Small intestine (tissue), 7 donors: ENCODE measurements around the gene CBARP. TPM values are rescaled to one million over a fixed set of nuclear protein-coding genes. Genes with fewer than 3 reads are reported as not detected.
"Not testable (repeated sequence)": the region's sequence is repeated elsewhere in the genome, so short reads cannot be mapped to it uniquely, and the experiment has no call there.

ENCODE experiments used
- DNase-seq, 2 donors: peaks; one replicate each; pipeline versions ENCODE4 v3.0.0 to v3.0.0-alpha.2; 2013
- FAIRE-seq: peaks from 2 replicates; lab custom pipeline; 2012; peaks lifted over from hg19 to GRCh38; lab: Jason Lieb, UNC
- H3K27ac ChIP-seq, 3 donors: one replicate each; pipeline ENCODE4 v1.5.1; 2013; ENCODE audit warnings: low read length in 2 of 3, mild to moderate bottlenecking in 2 of 3, control low read depth in 1 of 3, inconsistent platforms in 1 of 3, low read depth in 1 of 3, moderate library complexity in 1 of 3
- H3K27me3 ChIP-seq, 3 donors: one replicate each; pipeline ENCODE4 v1.6.1; 2013; ENCODE audit warnings: low read length in 3 of 3, inconsistent platforms in 1 of 3; ENCODE audit not compliant: control insufficient read depth in 3 of 3, insufficient read depth in 3 of 3
- H3K36me3 ChIP-seq, 3 donors: one replicate each; pipeline ENCODE4 v1.6.1; 2013; ENCODE audit warnings: low read length in 3 of 3, inconsistent platforms in 1 of 3, low read depth in 1 of 3, mild to moderate bottlenecking in 1 of 3, moderate library complexity in 1 of 3; ENCODE audit not compliant: control insufficient read depth in 3 of 3, insufficient read depth in 2 of 3
- H3K4me1 ChIP-seq, 3 donors: one replicate each; pipeline ENCODE4 v1.6.1; 2013; ENCODE audit warnings: low read length in 2 of 3, inconsistent platforms in 1 of 3, low read depth in 1 of 3, mild to moderate bottlenecking in 1 of 3, moderate library complexity in 1 of 3; ENCODE audit not compliant: control insufficient read depth in 3 of 3, insufficient read depth in 2 of 3
- H3K4me3 ChIP-seq, 3 donors: one replicate each; pipeline ENCODE4 v1.5.1; 2013; ENCODE audit warnings: low read length in 3 of 3, control low read depth in 1 of 3, inconsistent platforms in 1 of 3, low read depth in 1 of 3, mild to moderate bottlenecking in 1 of 3, moderate library complexity in 1 of 3
- H3K9me3 ChIP-seq, 2 donors: one replicate each; pipeline ENCODE4 v1.6.1; 2013; ENCODE audit warnings: low read depth in 1 of 2, low read length in 1 of 2; ENCODE audit not compliant: control insufficient read depth in 2 of 2, insufficient read depth in 1 of 2
- WGBS, 3 donors: extraction: QIAGEN DNeasy Blood & Tissue Kit; methylation state at CpG; one replicate each; pipeline ENCODE4 v1.1.7; 2013; 5-methylcytosine and 5-hydroxymethylcytosine counted together
- polyA plus RNA-seq, 4 donors: library from polyadenylated mRNA; stranded (reverse) in 3 of 4; unstranded in 1 of 4; fragments of 200-250 nt in 3 of 4; fragments of 120-200 nt in 1 of 4; gene quantifications; one replicate each; pipeline versions ENCODE4 v1.2.1 to v1.2.3, GENCODE V29; 2013
- donor health status: healthy with polysubstance abuse.
- donor health status: control.
- donor health status: control.
- donor health status: Bipolar disorder and iron deficiency.
- donor health status: healthy.

Gene CBARP
- polyA plus RNA-seq, 4 donors, result 0.30 to 0.41 TPM; not detected in 2

- Histone ChIP-seq H3K4me1 (peaks cover 1 to 46% (median 2%) of the 10 kb centered on the region in 3 donors), H3K9me3 (no peaks in the 10 kb centered on the region), H3K27ac (peak overlapping the region; percentile 96 to 98 (median 98)), H3K27me3 (no peaks in the 10 kb centered on the region), H3K4me3 (peak overlapping the region; percentile 54 to 94 (median 60)), H3K36me3 (peaks cover 8 to 61% (median 9%) of the 10 kb centered on the region in 3 donors)
- DNase-seq (peak; percentile 62 to 87), FAIRE-seq (no peak)
- WGBS, 3 donors, result 0 to 1% (median 1%) methylated on average over 8 to 74 of the region's 74 CpGs
Measured at GRCh38 chr19:1248786-1249297, 11.0 kb upstream of the CBARP start.

- FAIRE-seq (no peak), DNase-seq (peak; percentile 84 to 92)
- Histone ChIP-seq H3K4me1 (peaks cover 0 to 46% (median 0%) of the 10 kb centered on the region in 3 donors), H3K4me3 (peak within 1 kb of the TSS; percentile 54 to 94 (median 60)), H3K27ac (peak within 1 kb of the TSS; percentile 96 to 98 (median 98)), H3K27me3 (no peaks in the 10 kb centered on the region), H3K9me3 (no peaks in the 10 kb centered on the region), H3K36me3 (peaks cover 7 to 60% (median 8%) of the 10 kb centered on the region in 3 donors)
- 1 to 2% (median 1%) methylated on average over 29 to 60 of the region's 60 CpGs for WGBS, 3 donors
Measured at GRCh38 chr19:1248139-1248785, 10.5 kb upstream of the CBARP start, which contains the start of gene MIDN. Gene MIDN (plus strand): TSS chr19:1248583. CDS start chr19:1250297, 1,714 bp downstream.

GRCh38 chr19:1247748-1248138 is 9.9 kb upstream of the CBARP start:
- Histone ChIP-seq H3K4me3 (peak overlapping the region; percentile 18 to 94 (median 54)), H3K9me3 (no peaks in the 10 kb centered on the region), H3K27ac (peak overlapping the region; percentile 96 to 98 (median 98)), H3K27me3 (no peaks in the 10 kb centered on the region), H3K36me3 (peaks cover 7 to 59% (median 8%) of the 10 kb centered on the region in 3 donors), H3K4me1 (peaks cover 0 to 49% (median 0%) of the 10 kb centered on the region in 3 donors)
- WGBS, 3 donors, result 59 to 67% (median 64%) methylated on average over 7 to 8 of the region's 8 CpGs
- FAIRE-seq, result no peak
- no peak for DNase-seq

- not testable (repeated sequence) for H3K27me3 ChIP-seq, H3K4me3 ChIP-seq, H3K9me3 ChIP-seq, FAIRE-seq
- Histone ChIP-seq H3K36me3 (peaks cover 2 to 50% (median 8%) of the 10 kb centered on the region in 3 donors), H3K4me1 (peaks cover 0 to 57% (median 0%) of the 10 kb centered on the region in 3 donors), H3K27ac (peak overlapping the region; percentile 77 to 97 (median 96))
- WGBS, 3 donors, result 53 to 72% (median 69%) methylated on average over 26 to 27 of the region's 27 CpGs
- peak in 1 of 2 donors; percentile 90 for DNase-seq
Measured at GRCh38 chr19:1246265-1247087, 8.7 kb upstream of the CBARP start.

DNA sequence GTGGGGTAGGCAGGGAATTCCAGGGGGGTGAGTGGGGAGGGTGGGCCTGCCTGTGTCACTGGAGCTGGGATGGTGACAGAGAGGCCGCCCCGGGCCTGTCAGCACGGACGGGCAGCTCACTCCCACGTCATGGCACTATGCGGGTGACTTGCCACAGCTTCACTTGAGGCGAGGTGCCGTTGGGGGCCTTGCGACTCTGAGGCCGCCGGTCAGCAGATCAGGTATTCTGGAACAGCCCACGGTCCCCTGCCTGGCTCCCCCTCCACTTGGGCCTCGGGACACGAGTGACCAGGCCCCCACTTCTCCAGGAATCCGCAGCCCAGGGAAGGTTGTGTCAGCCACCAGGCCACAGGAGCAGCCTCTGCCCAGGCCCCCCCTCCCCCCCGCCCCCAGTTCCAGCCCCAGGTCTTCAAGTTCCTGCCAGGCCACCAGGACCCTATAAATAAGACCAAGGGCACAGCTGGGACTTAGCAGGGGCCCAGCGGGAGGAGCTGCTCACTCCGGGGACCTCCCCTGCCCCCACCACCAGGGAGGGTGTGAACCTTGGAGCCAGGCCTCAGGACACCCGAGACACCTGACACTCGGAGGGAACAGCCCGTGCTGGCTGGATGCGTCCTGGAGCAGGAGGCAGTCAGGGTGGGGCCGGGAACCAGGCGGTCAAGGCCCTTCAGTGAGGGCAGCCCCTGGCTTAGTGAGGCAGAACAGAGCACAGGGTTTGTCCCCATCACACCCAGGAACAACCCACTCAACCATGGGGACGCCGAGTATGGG is 7.9 kb upstream of the CBARP start:
- no peaks in the 10 kb centered on the region for H3K27me3 ChIP-seq
- FAIRE-seq (no peak), DNase-seq (peak; percentile 92 to 94)
- 50 to 72% (median 56%) methylated on average over 22 to 26 of the region's 26 CpGs for WGBS, 3 donors
- H3K36me3 ChIP-seq, result peaks cover 0 to 42% (median 5%) of the 10 kb centered on the region in 3 donors
- peaks cover 0 to 64% (median 3%) of the 10 kb centered on the region in 3 donors for H3K4me1 ChIP-seq
- no peaks in the 10 kb centered on the region for H3K9me3 ChIP-seq
- peak overlapping the region; percentile 86 to 97 (median 96) for H3K27ac ChIP-seq
- H3K4me3 ChIP-seq, result peak overlapping the region in 2 of 3 donors; percentile 18 to 32

DNA sequence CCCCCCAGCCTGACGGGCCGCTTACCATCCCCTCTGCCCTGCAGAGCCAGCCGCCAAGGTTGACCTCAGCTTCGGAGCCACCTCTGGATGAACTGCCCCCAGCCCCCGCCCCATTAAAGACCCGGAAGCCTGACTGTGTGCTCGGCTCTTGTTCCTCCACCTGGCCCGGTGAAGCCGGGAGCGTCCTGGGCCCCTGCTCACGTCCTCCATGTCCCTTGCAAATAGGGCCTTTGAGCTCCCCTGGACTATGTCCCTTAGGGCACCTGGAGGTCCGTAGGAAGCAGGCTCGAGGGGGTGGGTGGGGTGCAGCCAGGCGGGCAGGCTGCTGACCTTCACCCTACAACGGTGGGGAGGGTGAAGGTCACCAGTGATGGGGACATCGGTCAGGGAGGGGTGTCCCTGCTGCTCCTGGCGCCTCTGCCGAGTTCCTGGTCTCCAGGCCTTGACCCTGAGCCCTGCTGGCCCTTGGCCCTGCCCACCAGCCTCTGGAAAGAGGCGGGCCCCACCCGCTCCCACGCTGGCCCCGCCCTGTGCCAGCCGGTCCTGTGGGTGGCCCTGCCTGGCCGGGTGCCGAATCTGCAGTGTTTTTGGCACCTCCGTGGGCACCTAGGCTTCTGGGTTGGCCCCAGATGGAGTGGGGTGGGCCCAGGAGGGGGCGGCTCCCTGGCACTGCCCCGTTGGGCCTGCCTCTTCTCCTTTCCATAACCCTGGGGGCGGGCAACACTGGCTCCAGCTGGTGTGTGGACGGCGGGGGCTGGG is 7.1 kb upstream of the CBARP start:
- no peaks in the 10 kb centered on the region for H3K27me3 ChIP-seq
- WGBS, 3 donors, result 15 to 27% (median 19%) methylated on average over 24 to 31 of the region's 31 CpGs
- FAIRE-seq (no peak), DNase-seq (peak; percentile 88 to 91)
- peak overlapping the region in 2 of 3 donors; percentile 32 to 39 for H3K4me3 ChIP-seq
- H3K4me1 ChIP-seq, result peaks cover 0 to 70% (median 3%) of the 10 kb centered on the region in 3 donors
- H3K36me3 ChIP-seq, result peaks cover 0 to 36% (median 0%) of the 10 kb centered on the region in 3 donors
- peak overlapping the region; percentile 86 to 97 (median 96) for H3K27ac ChIP-seq
- no peaks in the 10 kb centered on the region for H3K9me3 ChIP-seq
